ENCODE results near the gene HOXB9.

Gene HOXB9

GRCh38 chr17:48579760-48580554 is 46.2 kb downstream of the HOXB9 start:
- Histone ChIP-seq H3K4me2 (no peak overlapping the region), H3K4me3 (no peak overlapping the region), H3K27me3 (peaks cover 99 to 100% (median 100%) of the 10 kb centered on the region in 11 experiments), H4K20me1 (peaks cover 0 to 87% (median 69%) of the 10 kb centered on the region in 11 experiments; a peak in 17 of 22 replicates), H3K9me3 (replicated peaks in 1 of 11) (peaks cover 0 to 9% (median 0%) of the 10 kb centered on the region in 11 experiments; a peak in 2 of 22 replicates), H3K36me3 (no peaks in the 10 kb centered on the region), H3K27ac (no peak overlapping the region), H3K9ac (no peak overlapping the region), H3K4me1 (peaks cover 0 to 9% (median 2%) of the 10 kb centered on the region in 10 experiments; a peak in 5 of 20 replicates)
- TF ChIP-seq Cebpa-rat (IDR thresholded peaks at IDR 0.05): no peak

DNA sequence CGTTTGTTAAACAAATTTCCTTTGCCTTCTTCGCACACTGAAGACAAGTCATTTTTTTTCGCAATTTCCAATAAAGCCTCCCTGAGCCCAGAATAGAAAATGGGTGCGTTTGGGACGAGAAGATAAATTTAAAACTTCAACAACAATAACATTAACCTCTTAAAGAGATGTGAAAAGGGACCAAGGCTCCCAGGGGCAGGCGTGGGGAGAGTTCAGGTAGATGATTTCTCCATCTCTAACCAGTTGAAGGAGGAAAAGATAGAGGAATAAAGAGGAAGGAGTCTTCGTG is 46.7 kb downstream of the HOXB9 start:
- H3K4me2 ChIP-seq: no peak overlapping the region
- peaks cover 100% of the 10 kb centered on the region in 11 experiments for H3K27me3 ChIP-seq
- peaks cover 0 to 9% (median 2%) of the 10 kb centered on the region in 10 experiments; a peak in 5 of 20 replicates for H3K4me1 ChIP-seq

GRCh38 chr17:48578616-48579470 is 47.3 kb downstream of the HOXB9 start:
- TF ChIP-seq Cebpa-rat (IDR thresholded peaks at IDR 0.05): no peak
- H3K4me3 ChIP-seq: no peak overlapping the region
- H3K27me3 ChIP-seq: peaks cover 100% of the 10 kb centered on the region in 11 experiments
- no peak overlapping the region for H3K27ac ChIP-seq
- H3K4me1 ChIP-seq: peaks cover 0 to 9% (median 2%) of the 10 kb centered on the region in 10 experiments; a peak in 5 of 20 replicates
- H3K9me3 ChIP-seq (replicated peaks in 1 of 11): peaks cover 0 to 9% (median 0%) of the 10 kb centered on the region in 11 experiments; a peak in 2 of 22 replicates
- no peak overlapping the region for H3K4me2 ChIP-seq
- no peaks in the 10 kb centered on the region for H3K36me3 ChIP-seq
- H3K9ac ChIP-seq: no peak overlapping the region
- peaks cover 0 to 90% (median 70%) of the 10 kb centered on the region in 11 experiments; a peak in 17 of 22 replicates for H4K20me1 ChIP-seq

More for the DNA sequence above, 46.7 kb downstream of the HOXB9 start:
- no peaks in the 10 kb centered on the region for H3K36me3 ChIP-seq
- H3K4me3 ChIP-seq: no peak overlapping the region
- no peak overlapping the region for H3K9ac ChIP-seq
- no peak overlapping the region for H3K27ac ChIP-seq
- no peak for TF ChIP-seq Cebpa-rat (IDR thresholded peaks at IDR 0.05)
- H4K20me1 ChIP-seq: peaks cover 0 to 90% (median 67%) of the 10 kb centered on the region in 11 experiments; a peak in 17 of 22 replicates
- H3K9me3 ChIP-seq (replicated peaks in 1 of 11): peaks cover 0 to 9% (median 0%) of the 10 kb centered on the region in 11 experiments; a peak in 2 of 22 replicates

GRCh38 chr17:48577946-48578615 is 48.1 kb downstream of the HOXB9 start, which contains the start of gene HOXB4:
Gene HOXB4, minus strand, starts transcription at chr17:48578350. Its CDS starts 31 bp downstream, at chr17:48578319.
- Histone ChIP-seq H4K20me1 (peaks cover 0 to 90% (median 72%) of the 10 kb centered on the region in 11 experiments; a peak in 17 of 22 replicates), H3K9me3 (replicated peaks in 1 of 11) (peaks cover 0 to 9% (median 0%) of the 10 kb centered on the region in 11 experiments; a peak in 2 of 22 replicates), H3K27ac (no peak within 1 kb of the TSS), H3K27me3 (peaks cover 100% of the 10 kb centered on the region in 11 experiments), H3K36me3 (no peaks in the 10 kb centered on the region), H3K9ac (no peak within 1 kb of the TSS), H3K4me3 (no peak within 1 kb of the TSS), H3K4me2 (no peak within 1 kb of the TSS), H3K4me1 (peaks cover 0 to 9% (median 2%) of the 10 kb centered on the region in 10 experiments; a peak in 5 of 20 replicates)
- TF ChIP-seq Cebpa-rat (IDR thresholded peaks at IDR 0.05): no peak

GRCh38 chr17:48577330-48577945 is 48.7 kb downstream of the HOXB9 start:
- no peaks in the 10 kb centered on the region for H3K36me3 ChIP-seq
- H3K27ac ChIP-seq: no peak overlapping the region
- peaks cover 100% of the 10 kb centered on the region in 11 experiments for H3K27me3 ChIP-seq
- TF ChIP-seq Cebpa-rat (IDR thresholded peaks at IDR 0.05): no peak
- no peak overlapping the region for H3K9ac ChIP-seq
- peaks cover 0 to 9% (median 0%) of the 10 kb centered on the region in 11 experiments; a peak in 2 of 22 replicates for H3K9me3 ChIP-seq (replicated peaks in 1 of 11)
- peaks cover 0 to 9% (median 2%) of the 10 kb centered on the region in 10 experiments; a peak in 5 of 20 replicates for H3K4me1 ChIP-seq
- H4K20me1 ChIP-seq: peaks cover 0 to 90% (median 72%) of the 10 kb centered on the region in 11 experiments; a peak in 17 of 22 replicates
- H3K4me2 ChIP-seq: no peak overlapping the region
- H3K4me3 ChIP-seq: no peak overlapping the region

- Histone ChIP-seq H3K9ac (no peak overlapping the region), H3K36me3 (no peaks in the 10 kb centered on the region), H3K27ac (no peak overlapping the region), H3K27me3 (peaks cover 100% of the 10 kb centered on the region in 11 experiments), H3K4me2 (no peak overlapping the region), H3K9me3 (replicated peaks in 1 of 11) (peaks cover 0 to 9% (median 0%) of the 10 kb centered on the region in 11 experiments; a peak in 2 of 22 replicates), H4K20me1 (peaks cover 0 to 90% (median 72%) of the 10 kb centered on the region in 11 experiments; a peak in 17 of 22 replicates), H3K4me1 (peaks cover 0 to 2% (median 0%) of the 10 kb centered on the region in 10 experiments; a peak in 2 of 20 replicates), H3K4me3 (no peak overlapping the region)
- no peak for TF ChIP-seq Cebpa-rat (IDR thresholded peaks at IDR 0.05)
Observed at GRCh38 chr17:48576479-48577309, 49.5 kb downstream of the HOXB9 start.

DNA sequence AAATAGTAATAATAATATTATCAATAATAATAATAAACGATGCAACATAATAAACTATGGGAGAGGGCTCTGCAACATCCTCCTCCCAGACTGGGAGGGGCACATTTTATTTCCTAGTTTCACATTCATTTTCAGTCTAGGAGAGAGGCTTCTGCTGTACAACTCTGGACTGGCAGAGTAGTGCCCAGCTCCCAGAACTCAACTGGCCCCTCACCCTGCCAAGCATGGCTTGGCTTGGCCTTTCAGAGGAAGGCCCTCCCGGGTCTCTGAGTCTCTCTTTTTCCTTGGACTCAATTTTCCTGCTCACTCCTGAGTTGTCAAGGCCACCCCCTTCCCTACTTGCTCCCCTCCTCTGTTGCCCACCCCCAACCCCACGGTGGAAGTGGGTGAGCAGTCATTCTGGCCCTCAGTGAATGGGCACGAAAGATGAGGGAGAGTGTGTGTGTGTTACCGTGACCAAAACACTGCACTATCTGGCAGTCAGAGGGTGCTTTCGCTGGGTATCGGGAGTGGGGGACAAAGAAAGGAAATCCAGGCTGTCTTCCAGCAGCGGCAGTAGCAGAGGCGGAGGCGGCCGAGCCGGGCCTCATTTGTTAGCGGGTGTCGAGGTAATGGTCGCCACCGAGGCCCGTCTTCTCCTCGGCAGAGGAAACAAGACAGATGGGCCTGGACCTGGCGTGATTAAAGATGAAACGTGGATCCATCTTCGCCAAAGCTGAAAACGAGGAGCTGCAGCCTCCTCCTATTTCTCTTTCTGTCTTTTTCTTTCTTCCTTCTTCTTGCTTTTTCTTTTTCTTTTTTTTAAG is 50.3 kb downstream of the HOXB9 start:
- Histone ChIP-seq H3K4me3 (no peak overlapping the region), H3K4me1 (no peaks in the 10 kb centered on the region), H3K9me3 (replicated peaks in 1 of 11) (peaks cover 0 to 9% (median 0%) of the 10 kb centered on the region in 11 experiments; a peak in 2 of 22 replicates), H3K36me3 (no peaks in the 10 kb centered on the region), H3K27ac (no peak overlapping the region), H3K4me2 (no peak overlapping the region), H4K20me1 (peaks cover 0 to 90% (median 72%) of the 10 kb centered on the region in 11 experiments; a peak in 17 of 22 replicates), H3K27me3 (peaks cover 100% of the 10 kb centered on the region in 11 experiments), H3K9ac (no peak overlapping the region)
- TF ChIP-seq Cebpa-rat (IDR thresholded peaks at IDR 0.05): no peak
